Activated T-helper 9 cell treated with anti-CD3 and anti-CD28 coated beads, Interleukin-2, amount 50 U/mL, for 16 hours (primary cell): ENCODE data around the gene DGKI.

ENCODE experiments used
- DNase-seq: peaks from one replicate; pipeline ENCODE4 v3.0.0-alpha.2; 2020; ENCODE audit warnings: low read depth

Gene DGKI

GRCh38 chr7:137538361-137538762, 308.4 kb downstream of the DGKI start:
- no peak for DNase-seq

DNA sequence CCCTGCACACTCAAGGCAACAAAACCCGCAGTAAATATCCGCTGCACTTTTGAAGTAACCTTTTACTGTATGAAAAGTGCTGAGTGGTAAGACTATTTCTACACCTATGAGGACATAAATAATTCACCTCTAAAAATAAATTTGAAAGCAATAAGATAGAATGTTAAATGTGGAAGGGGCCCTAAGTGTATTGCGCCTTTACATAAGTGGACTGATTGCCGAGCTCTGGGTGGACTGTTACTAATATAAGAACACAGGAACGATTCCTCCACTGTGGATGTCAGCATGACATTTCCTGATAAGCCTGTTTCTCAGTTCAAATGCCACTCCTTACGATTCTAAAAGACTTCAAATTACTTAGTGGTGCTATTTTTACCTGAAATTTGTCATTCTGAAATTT, 311.2 kb downstream of the DGKI start:
- DNase-seq: no peak

DNA sequence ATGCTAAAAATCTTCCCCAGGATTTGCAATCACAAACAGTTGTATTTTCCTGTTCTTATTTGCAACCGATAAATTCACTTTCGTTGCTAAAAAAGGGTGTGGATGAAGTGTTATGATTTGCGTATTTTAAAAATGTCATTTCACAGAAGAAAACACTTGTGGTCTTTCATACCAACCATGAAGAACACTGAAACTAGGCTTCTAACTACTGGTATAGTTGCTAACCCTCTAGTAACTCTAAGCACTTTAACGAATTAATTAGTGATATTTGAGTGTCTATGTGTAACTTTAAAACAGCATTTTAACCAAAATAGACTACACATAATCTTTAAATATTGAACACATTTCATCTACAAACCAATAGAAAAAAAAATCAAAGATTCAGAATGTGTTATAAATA, 315.1 kb downstream of the DGKI start:
- no peak for DNase-seq

- no peak for DNase-seq
Observed at GRCh38 chr7:137527634-137528033, 319.1 kb downstream of the DGKI start.

- DNase-seq: no peak
Observed at GRCh38 chr7:137523171-137523570, 323.6 kb downstream of the DGKI start.

- DNase-seq: no peak
Observed at GRCh38 chr7:137521451-137521850, 325.3 kb downstream of the DGKI start.

- no peak for DNase-seq
Observed at GRCh38 chr7:137519947-137520346, 326.8 kb downstream of the DGKI start.

GRCh38 chr7:137519181-137519691, 327.5 kb downstream of the DGKI start:
- no peak for DNase-seq

- DNase-seq: no peak
Observed at GRCh38 chr7:137513091-137513490, 333.7 kb downstream of the DGKI start.

GRCh38 chr7:137507096-137507495, 339.7 kb downstream of the DGKI start:
- no peak for DNase-seq

- no peak for DNase-seq
Observed at GRCh38 chr7:137506031-137506430, 340.7 kb downstream of the DGKI start.

DNA sequence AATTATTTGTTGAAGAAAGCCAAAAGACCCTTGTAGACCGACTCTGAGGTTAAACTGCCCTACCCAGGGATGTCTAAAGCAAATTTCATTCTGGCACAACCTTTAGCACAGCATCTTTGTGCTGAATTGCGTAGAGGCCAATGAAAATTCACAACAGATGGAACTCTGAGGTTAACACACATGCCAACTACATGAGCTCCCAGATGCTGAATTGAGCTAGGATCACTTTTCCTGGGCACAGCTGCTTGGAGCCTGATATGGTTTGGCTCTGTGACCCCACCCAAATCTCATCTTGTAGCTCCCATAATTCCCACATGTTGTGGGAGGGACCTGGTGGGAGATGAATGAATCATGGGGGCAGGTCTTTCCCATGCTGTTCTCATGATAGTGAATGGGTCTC, 345.2 kb downstream of the DGKI start:
- DNase-seq: no peak

DNA sequence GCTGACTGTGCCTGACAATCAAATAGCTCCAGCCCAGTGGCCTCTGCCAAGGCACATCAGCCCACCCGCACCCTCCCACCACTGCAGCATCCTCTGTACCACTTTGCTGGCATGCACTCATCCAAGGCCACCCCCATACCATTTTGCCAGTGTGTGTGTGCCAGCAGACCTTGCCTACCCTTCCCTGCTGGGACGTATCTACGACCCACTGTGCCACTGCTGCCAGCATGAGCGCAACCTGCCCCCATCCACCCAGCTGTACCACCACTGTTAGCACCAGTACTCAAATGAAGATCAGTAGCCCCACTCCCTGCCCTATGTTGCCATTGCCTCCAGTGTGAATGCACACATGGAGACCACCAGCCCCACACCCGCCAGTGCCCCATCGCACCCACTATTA, 353.9 kb downstream of the DGKI start:
- no peak for DNase-seq

DNA sequence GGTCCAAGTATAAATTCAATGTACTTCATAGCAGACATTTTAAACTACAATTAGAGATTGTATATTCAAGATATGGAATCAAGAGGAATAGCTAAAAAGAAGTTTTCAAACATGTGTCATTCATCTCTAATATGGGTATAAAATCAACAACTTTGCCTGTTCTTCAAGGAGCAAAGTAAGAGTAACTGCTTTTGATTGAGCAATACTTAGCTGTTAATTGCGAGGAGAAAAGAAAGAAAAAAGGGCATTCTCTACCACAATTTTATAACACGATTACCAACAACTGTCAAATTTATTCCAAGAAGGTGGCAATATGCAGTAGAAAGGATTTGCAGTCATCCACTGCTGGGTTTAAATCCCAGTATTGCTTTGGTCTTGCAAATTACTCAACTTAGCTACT, 356.9 kb downstream of the DGKI start:
- no peak for DNase-seq

GRCh38 chr7:137488038-137488437, 358.7 kb downstream of the DGKI start:
- DNase-seq: no peak

- DNase-seq: no peak
Observed at GRCh38 chr7:137485818-137486217, 361.0 kb downstream of the DGKI start.

GRCh38 chr7:137484326-137484725, 362.4 kb downstream of the DGKI start:
- no peak for DNase-seq

- no peak for DNase-seq
Observed at GRCh38 chr7:137482466-137482865, 364.3 kb downstream of the DGKI start.

GRCh38 chr7:137480824-137481365, 365.9 kb downstream of the DGKI start:
- DNase-seq: no peak

DNA sequence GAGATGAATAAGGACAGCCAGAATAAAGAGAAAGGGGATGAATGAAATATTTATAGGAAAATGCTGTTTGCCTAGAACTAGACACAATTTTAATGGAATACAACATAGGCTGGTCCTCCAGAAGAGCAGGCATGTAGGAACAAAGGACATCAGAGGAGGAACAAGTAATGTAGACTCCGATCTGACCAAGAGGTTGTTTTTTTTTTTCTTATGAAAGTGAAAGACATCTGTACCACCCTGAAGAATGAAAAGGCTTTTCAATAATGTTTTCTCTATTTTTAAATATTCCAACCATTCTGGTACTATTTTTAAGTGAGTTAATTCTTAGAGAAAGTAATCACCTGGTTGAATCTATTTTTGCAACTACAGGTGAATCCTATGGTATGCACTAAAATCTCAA, 366.4 kb downstream of the DGKI start:
- no peak for DNase-seq

- DNase-seq: no peak
Observed at GRCh38 chr7:137476937-137477336, 369.8 kb downstream of the DGKI start.

DNA sequence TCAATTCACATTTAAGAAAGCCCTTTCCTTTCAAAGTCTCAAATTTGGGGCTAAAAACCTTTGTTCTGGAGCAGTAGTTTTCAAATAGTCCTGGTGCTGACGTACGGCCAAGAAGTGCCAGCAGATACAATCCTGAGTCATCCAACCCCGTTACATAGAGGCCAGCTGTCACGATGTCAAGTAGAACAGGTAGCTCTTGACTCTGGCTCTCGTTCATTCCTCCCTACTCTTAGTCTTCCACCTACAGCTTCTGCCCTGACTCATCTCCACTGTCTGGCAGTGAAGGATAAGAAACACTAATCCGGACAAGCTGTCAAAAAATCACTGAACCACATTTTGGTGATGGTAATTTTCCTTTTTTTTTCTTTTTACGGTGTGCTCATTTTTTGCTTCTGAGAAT, 370.8 kb downstream of the DGKI start:
- no peak for DNase-seq

DNA sequence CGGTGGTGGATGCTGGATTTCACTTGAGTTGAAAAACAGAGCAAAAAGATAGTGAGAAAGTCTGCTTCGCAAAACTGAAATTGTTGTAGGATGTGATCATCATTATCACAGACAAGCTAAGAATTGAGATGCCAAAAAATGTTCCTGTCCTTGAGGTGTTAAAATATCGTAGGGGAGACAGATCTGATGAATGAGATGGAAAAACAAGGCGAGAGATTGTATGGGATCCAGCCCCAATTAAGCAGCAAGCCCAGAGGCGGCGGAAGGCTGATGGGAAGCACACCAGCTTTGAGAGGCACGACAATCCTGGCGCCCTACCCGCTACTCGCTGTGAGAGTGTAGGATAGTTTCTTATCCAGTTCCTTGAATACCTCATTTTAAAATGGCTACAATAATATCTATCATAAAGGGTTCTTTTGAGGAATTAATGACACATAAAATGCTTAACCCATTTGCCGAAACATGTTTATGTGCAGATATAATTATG, 372.2 kb downstream of the DGKI start:
- no peak for DNase-seq

DNA sequence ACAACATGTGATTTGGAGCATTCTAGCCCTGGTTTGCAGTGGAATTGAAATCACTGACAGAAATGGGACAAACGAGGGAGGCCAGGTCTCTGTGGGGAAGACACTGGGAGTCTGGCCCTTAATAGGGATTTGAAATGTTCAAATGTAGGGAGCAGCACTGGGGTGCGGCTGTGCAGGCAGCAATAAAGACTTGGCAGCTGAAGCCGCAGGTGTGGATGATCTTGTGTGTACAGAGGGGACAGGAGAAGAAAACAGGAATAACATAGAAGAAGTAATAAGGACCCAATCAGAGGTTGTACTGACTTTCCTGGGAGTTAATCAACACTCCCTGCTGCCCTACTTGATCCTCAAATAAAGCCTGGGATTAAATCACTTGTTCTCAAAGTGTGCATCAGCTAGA, 375.6 kb downstream of the DGKI start:
- no peak for DNase-seq

- DNase-seq: no peak
Observed at GRCh38 chr7:137469858-137470257, 376.9 kb downstream of the DGKI start.
